H1 (cell line): ENCODE data around the gene GFM1. TPM values are rescaled to one million over a fixed set of nuclear protein-coding genes. Genes with fewer than 3 reads are reported as not detected.

Experiments used
- CTCF ChIA-PET: fragments of 300-600 bp; sonication (Branson Sonifier 250); formaldehyde crosslinking; loops from one replicate; lab custom pipeline; 2021; ENCODE audit not compliant: partially characterized antibody; lab: Charles Lee
- POLR2A ChIA-PET: fragments of 300-600 bp; sonication (Branson Sonifier 250); formaldehyde crosslinking; loops from one replicate; lab custom pipeline; 2021; ENCODE audit warnings: inconsistent platforms; ENCODE audit not compliant: partially characterized antibody; lab: Charles Lee
- DNase-seq, 2 experiments: peaks; one replicate each; pipeline versions ENCODE4 v3.0.0 to v3.0.0-alpha.2; 2010 to 2022; ENCODE audit warnings: low spot score in 2 of 2, low read depth in 1 of 2, mixed read lengths in 1 of 2
- FAIRE-seq: peaks from 2 replicates; lab custom pipeline; 2011; peaks lifted over from hg19 to GRCh38; lab: Jason Lieb, UNC
- H2AFZ ChIP-seq: 2 replicates; pipeline ENCODE4 v1.8.1; 2012; ENCODE audit warnings: low read length, inconsistent platforms
- H2AK5ac ChIP-seq: 2 replicates; pipeline ENCODE4 v1.6.1; 2013; ENCODE audit warnings: low read depth, low read length
- H2BK120ac ChIP-seq: replicated peaks from 2 replicates; pipeline ENCODE3; 2013; ENCODE audit warnings: low read depth, low read length, inconsistent platforms
- H2BK12ac ChIP-seq: 2 replicates; pipeline ENCODE4 v1.6.1; 2013; ENCODE audit warnings: low read depth, low read length
- H2BK15ac ChIP-seq: 2 replicates; pipeline ENCODE4 v1.6.1; 2013; ENCODE audit warnings: low read length
- H2BK20ac ChIP-seq: 2 replicates; pipeline ENCODE4 v1.6.1; 2013; ENCODE audit warnings: low read length
- H2BK5ac ChIP-seq: 2 replicates; pipeline ENCODE4 v1.6.1; 2013; ENCODE audit warnings: low read depth, low read length
- H3K14ac ChIP-seq: 2 replicates; pipeline ENCODE4 v1.6.1; 2013; ENCODE audit warnings: inconsistent platforms; ENCODE audit not compliant: insufficient read length
- H3K18ac ChIP-seq: 2 replicates; pipeline ENCODE4 v1.6.1; 2013; ENCODE audit warnings: low read length; ENCODE audit errors: extremely low read depth
- H3K23ac ChIP-seq: 2 replicates; pipeline ENCODE4 v1.6.1; 2013; ENCODE audit warnings: inconsistent platforms; ENCODE audit not compliant: insufficient read length
- H3K23me2 ChIP-seq: 2 replicates; pipeline ENCODE4 v1.6.1; 2013; ENCODE audit warnings: low read depth, low read length
- H3K27ac ChIP-seq: 2 replicates; pipeline ENCODE4 v1.6.1; 2011; ENCODE audit warnings: low read depth, low read length, inconsistent platforms
- H3K27me3 ChIP-seq, 4 experiments: replicated peaks in 1 of 4; 1 replicate in 1 of 4; 2 replicates in 3 of 4; pipeline versions ENCODE4 v1.6.1 to v1.8.1; 2011 to 2013; ENCODE audit warnings: low read length in 3 of 4, mild to moderate bottlenecking in 3 of 4, inconsistent platforms in 2 of 4, mixed read lengths in 2 of 4, moderate library complexity in 1 of 4; ENCODE audit not compliant: control insufficient read depth in 3 of 4, insufficient read depth in 3 of 4; ENCODE audit errors: extremely low read depth in 1 of 4
- H3K36me3 ChIP-seq, 4 experiments: 2 replicates each; pipeline versions ENCODE4 v1.6.1 to v1.8.1; 2011 to 2013; ENCODE audit warnings: mild to moderate bottlenecking in 4 of 4, low read length in 3 of 4, moderate library complexity in 2 of 4, control low read depth in 1 of 4, inconsistent platforms in 1 of 4; ENCODE audit not compliant: insufficient read depth in 4 of 4, control insufficient read depth in 2 of 4
- H3K4ac ChIP-seq: replicated peaks from 2 replicates; pipeline ENCODE3; 2013; ENCODE audit warnings: low read length, low read depth, mixed read lengths, inconsistent platforms; ENCODE audit not compliant: insufficient read length
- H3K4me1 ChIP-seq, 4 experiments: replicated peaks in 1 of 4; 1 replicate in 1 of 4; 2 replicates in 3 of 4; pipeline versions ENCODE4 v1.6.1 to v1.8.1; 2011 to 2013; ENCODE audit warnings: low read length in 3 of 4, inconsistent platforms in 2 of 4, mixed read lengths in 1 of 4; ENCODE audit not compliant: insufficient read depth in 4 of 4, control insufficient read depth in 3 of 4
- H3K4me2 ChIP-seq, 2 experiments: 2 replicates each; pipeline versions ENCODE4 v1.6.1 to v1.8.1; 2011 to 2013; ENCODE audit warnings: low read depth in 2 of 2, low read length in 2 of 2, control low read depth in 1 of 2, inconsistent platforms in 1 of 2, mild to moderate bottlenecking in 1 of 2; ENCODE audit not compliant: insufficient read depth in 1 of 2
- H3K4me3 ChIP-seq, 4 experiments: fragments of 200-600, 300-600 bp in 1 of 4; sonication (generic), shearing (Covaris generic), sonication (Bioruptor Twin) in 1 of 4; 2 replicates each; pipeline versions ENCODE4 v1.5.1 to v1.8.1; 2011 to 2016; ENCODE audit warnings: low read length in 4 of 4, low read depth in 3 of 4, control low read depth in 2 of 4, inconsistent platforms in 2 of 4, mild to moderate bottlenecking in 2 of 4, mixed read lengths in 1 of 4, moderate library complexity in 1 of 4; ENCODE audit not compliant: insufficient read depth in 2 of 4; ENCODE audit errors: extremely low read depth in 1 of 4
- H3K56ac ChIP-seq: replicated peaks from 2 replicates; pipeline ENCODE3; 2013; ENCODE audit warnings: low read depth, mild to moderate bottlenecking, mixed read lengths, low read length, inconsistent platforms; ENCODE audit not compliant: insufficient read length
- H3K79me1 ChIP-seq: 2 replicates; pipeline ENCODE4 v1.6.1; 2013; ENCODE audit warnings: low read depth, low read length, control low read depth
- H3K79me2 ChIP-seq, 2 experiments: 2 replicates each; pipeline versions ENCODE4 v1.6.1 to v1.8.1; 2012 to 2013; ENCODE audit warnings: low read length in 2 of 2, mild to moderate bottlenecking in 2 of 2, inconsistent platforms in 1 of 2; ENCODE audit not compliant: insufficient read depth in 2 of 2, control insufficient read depth in 1 of 2
- H3K9ac ChIP-seq, 4 experiments: replicated peaks in 1 of 4; 1 replicate in 1 of 4; 2 replicates in 3 of 4; pipeline versions ENCODE4 v1.6.1 to v1.8.1; 2011 to 2013; ENCODE audit warnings: low read depth in 3 of 4, low read length in 3 of 4, control low read depth in 2 of 4, mild to moderate bottlenecking in 2 of 4, moderate library complexity in 2 of 4, inconsistent platforms in 1 of 4; ENCODE audit errors: extremely low read depth in 1 of 4
- H3K9me3 ChIP-seq, 2 experiments: 2 replicates each; pipeline versions ENCODE4 v1.6.1 to v1.8.1; 2012 to 2013; ENCODE audit warnings: mild to moderate bottlenecking in 2 of 2, moderate library complexity in 2 of 2, control low read depth in 1 of 2, inconsistent platforms in 1 of 2, low read depth in 1 of 2, low read length in 1 of 2, mixed read lengths in 1 of 2; ENCODE audit not compliant: insufficient read depth in 2 of 2
- H4K20me1 ChIP-seq, 2 experiments: replicated peaks in 1 of 2; 2 replicates each; pipeline versions ENCODE3 to v1.8.1; 2011 to 2013; ENCODE audit warnings: inconsistent platforms in 2 of 2, low read length in 2 of 2, mild to moderate bottlenecking in 1 of 2; ENCODE audit not compliant: insufficient read depth in 2 of 2, control insufficient read depth in 1 of 2
- H4K5ac ChIP-seq: 2 replicates; pipeline ENCODE4 v1.6.1; 2013; ENCODE audit warnings: low read length, low read depth, mixed read lengths, inconsistent platforms; ENCODE audit not compliant: insufficient read length
- H4K8ac ChIP-seq: 2 replicates; pipeline ENCODE4 v1.8.0; 2013; ENCODE audit warnings: mild to moderate bottlenecking, moderate library complexity, low read length, inconsistent platforms; ENCODE audit not compliant: insufficient read depth; ENCODE audit errors: extremely low read depth
- H4K91ac ChIP-seq: replicated peaks from 2 replicates; pipeline ENCODE3; 2013; ENCODE audit warnings: low read length, mixed read lengths, inconsistent platforms; ENCODE audit not compliant: insufficient read length
- ATF3 ChIP-seq: IDR thresholded peaks from 2 replicates; pipeline ENCODE4 v1.6.1; 2011; ENCODE audit warnings: low read depth, mild to moderate bottlenecking, low read length; ENCODE audit not compliant: insufficient read depth
- polyA plus RNA-seq, 7 experiments: library from polyadenylated mRNA; depleted of rRNA in 3 of 7; stranded (reverse) in 5 of 7; unstranded in 2 of 7; fragments of >200 nt in 5 of 7; fragments of 200-250 nt in 2 of 7; gene quantifications; 1 replicate in 5 of 7; 2 replicates in 1 of 7; 4 replicates in 1 of 7; pipeline versions ENCODE4 v1.2.1 to v1.2.3, GENCODE V29; 2011 to 2013; ENCODE audit warnings: missing spikeins in 2 of 7, mixed read lengths in 2 of 7
- total RNA-seq: library from RNA; stranded (reverse); fragmentation: NEBNext Ultra II Directional; extraction: Animal tissue kit (Norgen Biotek cat#: 25700); gene quantifications from 2 replicates; pipeline ENCODE4 v1.2.1, GENCODE V29; 2021

GFM1 gene
- total and polyA plus RNA-seq, 2 of the 8 experiments (the other 6 are each of a cell fraction or from before 2014, with no cell fraction given): 10.9 to 45.3 TPM

DNA sequence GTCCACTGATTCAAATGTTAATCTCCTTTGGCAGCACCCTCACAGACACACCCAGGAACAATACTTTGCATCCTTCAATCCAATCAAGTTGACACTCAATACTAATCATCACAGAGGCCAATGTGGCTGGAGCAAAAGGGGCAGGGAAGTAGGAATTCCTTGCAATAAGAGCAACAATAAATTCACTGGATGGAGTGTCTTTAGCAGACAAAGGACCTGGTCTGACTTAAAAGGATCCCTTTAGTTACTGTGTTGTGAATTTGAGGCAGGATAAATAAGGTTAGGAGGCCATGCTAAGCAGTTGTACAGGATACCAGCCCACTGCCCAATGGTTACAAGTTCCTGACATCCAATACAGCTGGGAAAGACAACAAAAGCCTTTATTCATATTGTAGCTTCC lies 12.3 kb upstream of the GFM1 start:
- Histone ChIP-seq H2AFZ (peak overlapping the region; percentile 62), H3K23ac (no peak overlapping the region), H2AK5ac (no peak overlapping the region), H3K79me2 (no peaks in the 10 kb centered on the region), H3K9me3 (no peaks in the 10 kb centered on the region), H3K56ac (no peak overlapping the region), H3K4me2 (no peak overlapping the region; a peak in 1 of 4 replicates), H4K5ac (no peak overlapping the region), H4K91ac (no peak overlapping the region), H2BK15ac (no peak overlapping the region), H3K18ac (peak overlapping the region; percentile 67; the same call in 1 of the 2 replicates), H4K8ac (no peak overlapping the region), H2BK120ac (no peak overlapping the region), H3K27ac (no peak overlapping the region), H3K4me1 (peaks cover 0 to 2% (median 0%) of the 10 kb centered on the region in 4 experiments; a peak in 1 of 7 replicates), H3K4ac (no peak overlapping the region), H3K23me2 (no peaks in the 10 kb centered on the region), H4K20me1 (no peaks in the 10 kb centered on the region), H3K36me3 (no peaks in the 10 kb centered on the region), H3K9ac (no peak overlapping the region), H2BK5ac (peak overlapping the region; percentile 45; the same call in 1 of the 2 replicates), H3K79me1 (no peaks in the 10 kb centered on the region)
- ChIA-PET CTCF (interaction anchor here (1.0 to 4.0 kb wide), 3 partner anchors 13 to 35 kb away, joined by 3 to 17 read pairs (median 3); partner anchors contain the start of gene GFM1), POLR2A (interaction anchor here (1.8 kb wide), 1 partner anchor 61 kb away, joined by 5 read pairs; the partner anchor contains the start of gene MLF1)
- DNase-seq (no peak), FAIRE-seq (no peak)
- TF ChIP-seq ATF3: no peak
- TF ChIP-seq, all 59 proteins: peak for 0
- Histone ChIP-seq H2BK20ac (0 out of 2 replicates have a peak overlapping the region, but pooled peaks have one; percentile 32), H3K27me3 (no peaks in the 10 kb centered on the region), H3K14ac (no peak overlapping the region), H3K4me3 (peak overlapping the region in 1 of 4 experiments; percentile 8; a peak in 1 of 8 replicates), H2BK12ac (no peak overlapping the region)
